GM21367 (cell line): ENCODE measurements around the gene NRG3.
"Not testable (repeated sequence)": the region's sequence is repeated elsewhere in the genome, so short reads cannot be mapped to it uniquely, and the experiment has no call there.

Experiments
- ATAC-seq: cut with Tn5 transposase; IDR thresholded peaks from one replicate; pipeline ENCODE4 v1.9.1; 2021; ENCODE audit not compliant: unreplicated experiment

The NRG3 gene

DNA sequence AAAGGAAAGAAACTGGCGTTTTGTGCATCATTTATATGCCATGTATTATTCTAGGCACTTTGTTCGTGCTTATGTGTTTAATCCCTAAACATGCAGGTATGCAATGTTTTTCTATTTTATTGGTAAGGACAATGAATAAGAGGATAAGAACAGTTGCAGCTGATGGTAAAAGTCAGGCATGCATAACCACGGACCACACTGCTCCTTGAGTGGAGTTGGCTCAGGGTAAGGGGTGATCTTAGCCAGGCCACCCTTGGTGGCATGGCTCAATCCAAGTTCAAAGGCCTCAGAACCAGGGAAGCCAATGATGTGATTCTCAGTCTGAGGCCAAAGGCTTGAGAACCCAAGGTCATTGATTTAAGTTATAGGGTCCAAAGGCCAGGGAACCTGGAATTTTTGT is 1068.1 kb downstream of the NRG3 start:
- ATAC-seq, result no peak

DNA sequence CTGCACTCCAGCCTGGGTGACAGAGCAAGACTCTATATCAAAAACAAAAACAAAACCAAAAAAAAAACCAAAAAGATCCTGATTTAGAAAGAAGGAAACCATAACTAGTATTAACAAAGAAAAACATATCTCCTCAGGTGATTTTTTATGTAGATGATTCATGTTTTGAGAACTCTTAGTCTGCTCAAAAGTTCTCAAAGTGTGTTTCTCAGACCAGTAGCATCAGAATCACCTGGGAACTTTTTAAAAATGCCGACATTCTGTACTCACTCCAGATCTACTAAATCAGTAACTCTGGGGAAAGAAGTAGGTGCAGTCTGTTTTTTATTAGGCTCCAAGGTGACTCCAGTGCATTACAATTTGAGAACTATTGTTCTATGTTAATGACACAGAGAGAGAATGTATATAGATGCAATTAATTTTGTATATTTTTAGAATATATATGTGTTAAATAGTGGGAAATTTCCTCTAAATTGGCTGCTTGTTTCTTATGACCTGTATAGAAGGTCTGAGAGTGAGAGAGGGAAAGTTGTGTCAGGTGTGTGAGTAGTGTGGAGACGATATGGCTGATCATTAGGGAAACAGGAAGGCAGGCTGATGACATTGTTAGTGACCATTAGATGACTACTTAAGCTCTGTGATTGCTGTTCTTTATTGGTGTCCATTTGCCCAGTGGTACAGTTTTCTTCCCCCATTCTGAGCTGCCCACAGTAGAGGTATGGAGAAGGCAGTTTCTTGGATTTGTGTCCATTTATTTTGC is 1075.0 kb downstream of the NRG3 start:
- no peak for ATAC-seq

DNA sequence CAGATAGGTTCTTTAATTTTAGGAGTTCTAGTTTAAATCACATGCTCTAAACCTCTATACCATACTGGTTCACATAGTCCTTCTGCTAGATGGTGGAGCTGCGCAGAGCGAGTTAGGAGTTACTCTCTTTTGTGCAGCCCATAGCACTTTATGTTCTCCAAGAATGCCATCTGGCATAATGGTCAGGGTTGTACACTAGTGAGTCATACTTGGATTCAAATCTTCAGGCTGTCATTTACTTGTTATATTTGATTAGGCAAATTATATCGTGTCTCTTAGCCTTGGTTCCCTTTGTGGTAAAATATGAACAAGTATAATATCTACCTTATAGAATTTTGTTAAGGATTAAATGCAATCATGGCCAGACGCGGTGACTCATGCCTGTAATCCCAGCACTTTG is 1078.3 kb downstream of the NRG3 start:
- ATAC-seq, result no peak

DNA sequence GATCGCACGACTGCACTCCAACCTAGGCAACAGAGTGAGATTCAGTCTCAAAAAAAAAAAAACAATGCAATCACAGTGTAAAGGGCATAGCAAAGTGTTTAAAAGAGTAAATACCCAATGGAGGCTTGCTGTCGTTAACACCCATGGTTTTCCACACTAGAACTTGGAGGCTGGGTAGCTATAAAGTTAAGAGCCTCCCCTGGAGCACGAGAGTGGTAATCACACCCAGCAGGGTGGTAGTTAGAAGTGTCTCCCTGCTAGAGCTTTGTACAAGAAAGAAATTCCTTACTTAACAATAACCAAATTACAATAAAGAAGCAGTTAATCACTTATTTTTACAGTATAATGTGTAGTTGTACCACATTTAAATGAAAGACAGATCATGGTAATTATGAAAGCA is 1078.9 kb downstream of the NRG3 start:
- no peak for ATAC-seq

DNA sequence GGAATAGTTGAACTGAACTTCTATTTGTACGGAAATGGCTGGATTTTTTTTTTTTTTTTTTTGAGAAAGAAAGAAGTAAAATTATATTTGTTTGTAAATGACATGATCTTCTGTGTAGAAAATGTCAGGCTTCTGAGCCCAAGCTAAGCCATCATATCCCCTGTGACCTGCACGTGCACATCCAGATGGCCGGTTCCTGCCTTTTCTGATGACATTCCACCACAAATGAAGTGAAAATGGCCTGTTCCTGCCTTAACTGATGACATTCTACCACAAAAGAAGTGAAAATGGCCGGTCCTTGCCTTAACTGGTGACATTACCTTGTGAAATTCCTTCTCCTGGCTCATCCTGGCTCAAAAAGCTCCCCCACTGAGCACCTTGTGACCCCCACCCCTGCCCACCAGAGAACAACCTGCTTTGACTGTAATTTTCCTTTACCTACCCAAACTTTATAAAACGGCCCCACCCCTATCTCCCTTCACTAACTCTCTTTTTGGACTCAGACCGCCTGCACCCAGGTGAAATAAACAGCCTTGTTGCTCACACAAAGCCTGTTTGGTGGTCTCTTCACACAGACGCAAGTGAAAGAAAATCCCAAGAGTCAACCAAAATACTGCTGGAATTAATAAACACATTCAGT is 1085.5 kb downstream of the NRG3 start:
- ATAC-seq, result not testable (repeated sequence)

DNA sequence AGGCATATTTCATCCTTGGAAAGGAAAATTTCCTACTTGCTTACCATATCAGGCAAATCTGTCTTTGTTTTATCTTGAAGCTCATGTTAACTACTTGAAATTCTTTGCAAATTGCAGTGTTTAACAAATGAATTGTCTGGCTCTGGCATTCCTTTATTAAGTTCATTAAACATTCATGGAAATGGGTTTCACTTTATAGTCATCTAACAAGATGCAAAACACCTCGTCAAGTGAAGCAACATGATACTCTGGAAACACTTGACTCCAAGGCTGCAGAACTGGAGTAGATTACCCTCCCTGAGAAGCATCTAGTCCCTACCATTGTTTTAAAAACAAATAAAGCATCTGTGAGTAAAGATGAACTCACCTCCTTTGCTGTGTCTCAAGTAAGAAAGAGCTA is 1086.9 kb downstream of the NRG3 start:
- ATAC-seq, result no peak

DNA sequence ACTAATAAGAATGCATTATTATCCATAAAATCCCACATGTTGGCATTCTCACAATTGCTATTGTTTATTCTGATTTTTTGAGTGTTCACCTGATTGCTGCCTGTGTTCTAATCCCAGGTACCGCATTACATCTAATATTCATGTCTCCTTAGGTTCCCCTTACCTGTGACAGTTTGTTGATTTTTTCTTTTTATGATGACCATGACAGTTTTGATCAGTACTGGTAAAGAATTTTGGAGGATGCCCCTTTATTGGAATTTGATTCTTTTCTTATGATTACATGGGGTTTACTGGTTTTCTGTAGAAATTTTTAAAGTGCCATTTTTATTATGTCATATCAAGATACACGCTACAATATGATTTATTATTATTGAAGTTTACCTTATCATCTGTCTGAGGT is 1091.1 kb downstream of the NRG3 start:
- no peak for ATAC-seq

DNA sequence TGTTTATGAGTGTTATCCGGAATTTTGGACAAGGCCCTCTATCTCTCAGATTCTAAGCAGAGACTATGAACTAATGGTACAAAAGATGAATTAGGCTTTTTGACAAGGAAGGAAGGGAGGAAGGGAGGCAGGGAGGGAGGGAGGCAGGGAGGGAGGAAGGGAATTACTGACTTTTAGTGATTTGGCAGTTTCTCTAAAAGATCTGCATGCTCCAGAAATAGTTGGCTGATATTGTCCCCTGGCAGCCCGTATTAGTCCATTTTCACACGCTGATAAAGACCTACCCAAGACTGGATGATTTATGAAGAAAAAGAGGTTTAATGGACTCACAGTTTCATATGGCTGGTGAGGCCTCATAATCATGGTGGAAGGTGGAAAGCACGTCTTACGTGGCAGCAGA is 1093.5 kb downstream of the NRG3 start:
- ATAC-seq, result no peak

DNA sequence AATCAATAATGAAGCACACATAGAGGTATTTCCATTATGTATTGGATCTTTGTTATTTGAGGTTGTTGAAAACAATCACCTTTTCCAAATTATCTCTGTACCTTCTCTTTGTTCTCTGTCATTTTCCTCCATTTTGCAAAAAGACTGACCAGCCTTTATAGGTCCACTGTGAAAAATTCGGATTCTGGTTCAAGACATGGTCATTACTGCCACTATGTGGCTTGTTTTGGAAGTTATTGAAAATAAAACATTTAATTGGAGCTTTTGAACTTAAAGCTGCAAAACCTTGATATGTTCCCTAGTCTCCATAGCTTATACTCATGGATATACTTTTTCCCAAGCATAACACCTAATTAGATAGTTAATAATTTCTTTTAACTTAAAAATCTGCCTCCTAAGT is 1094.4 kb downstream of the NRG3 start:
- ATAC-seq, result no peak

DNA sequence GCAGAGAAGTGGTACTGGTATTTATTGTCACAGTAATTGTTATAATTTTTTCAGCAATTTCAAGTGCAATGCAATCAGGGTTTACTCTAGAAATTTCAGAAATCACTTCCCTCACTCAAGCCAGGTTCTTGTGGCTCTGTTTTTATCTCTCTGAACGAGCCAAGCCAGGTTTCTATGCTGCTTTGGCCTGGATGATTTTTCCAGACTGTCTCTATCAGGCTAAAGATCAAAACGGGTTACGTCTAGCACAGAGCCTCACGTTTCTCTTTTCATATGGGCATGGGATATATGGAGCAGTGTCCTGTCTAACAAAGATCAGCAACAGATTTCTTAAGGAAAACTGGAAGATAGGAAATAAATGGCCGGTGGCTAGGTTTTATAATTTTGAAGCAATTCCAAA is 1105.3 kb downstream of the NRG3 start:
- no peak for ATAC-seq

DNA sequence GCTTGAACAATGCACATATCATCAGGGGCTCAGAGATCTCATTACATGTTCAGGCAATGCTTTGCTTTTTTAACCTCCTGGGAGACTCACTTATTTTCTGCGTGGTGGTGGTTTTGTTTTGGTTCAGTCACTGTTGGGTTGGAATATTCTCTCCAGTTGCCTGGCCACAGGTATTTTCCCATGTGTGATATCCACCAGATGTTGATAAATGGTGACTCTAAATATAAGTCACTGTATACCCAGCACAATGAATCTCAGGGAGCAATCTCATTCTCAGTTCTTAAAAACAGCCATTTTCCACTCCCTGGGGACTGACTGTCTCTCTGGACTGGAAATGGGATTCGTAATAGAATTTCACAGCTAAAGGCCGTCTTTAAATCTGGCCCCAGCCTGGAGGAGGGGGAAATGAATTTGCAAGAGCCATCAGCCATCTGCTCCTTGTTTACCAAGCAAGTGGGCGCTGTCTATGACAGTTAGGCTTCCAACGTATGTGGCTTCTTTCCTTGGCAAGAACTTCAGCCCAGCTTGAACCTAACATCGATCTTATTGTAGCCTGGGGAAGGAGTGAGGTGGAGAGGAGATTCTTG is 1106.2 kb downstream of the NRG3 start:
- no peak for ATAC-seq

DNA sequence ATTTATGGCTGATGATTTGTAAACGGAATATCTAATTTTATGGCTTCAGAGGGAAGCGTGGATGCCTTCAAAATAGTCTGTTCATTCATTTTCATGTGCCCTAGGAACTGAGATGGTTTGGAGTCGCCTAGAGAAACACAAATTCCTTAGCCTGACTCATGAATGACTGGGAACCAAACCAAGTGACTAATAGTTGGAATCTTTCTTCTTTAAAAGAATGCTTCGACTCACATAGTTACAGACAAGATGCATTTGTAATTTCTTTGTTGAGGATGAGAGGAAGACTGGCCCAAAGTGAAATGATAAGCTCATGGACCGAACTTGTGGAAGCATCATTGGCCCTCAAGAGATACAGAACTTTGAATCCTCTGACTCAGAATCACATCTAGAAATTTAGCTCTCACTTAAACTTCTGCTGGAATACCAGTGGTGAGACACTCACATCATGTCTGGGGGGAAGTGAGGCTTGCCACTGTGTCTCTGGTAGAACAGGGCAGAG is 1107.2 kb downstream of the NRG3 start:
- ATAC-seq, result no peak

DNA sequence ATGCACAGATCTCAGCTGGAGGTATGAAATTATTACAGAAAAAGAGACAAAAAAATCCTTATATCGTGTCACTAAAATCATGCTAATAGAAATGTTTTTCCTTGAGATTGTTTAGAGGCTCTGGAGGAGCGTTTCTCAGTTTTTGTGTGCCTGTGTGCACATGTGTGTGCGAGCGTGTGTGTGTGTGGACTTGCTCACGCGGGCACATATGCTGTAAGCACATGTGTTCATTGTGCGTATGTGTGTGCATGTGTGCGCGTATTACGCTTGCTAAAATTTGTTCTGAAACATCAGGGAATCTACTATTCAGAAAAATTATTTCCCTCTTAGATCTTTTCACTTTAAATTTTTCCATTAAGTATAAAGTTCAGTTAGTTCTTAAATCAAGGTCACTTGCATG is 1111.2 kb downstream of the NRG3 start:
- ATAC-seq, result no peak

DNA sequence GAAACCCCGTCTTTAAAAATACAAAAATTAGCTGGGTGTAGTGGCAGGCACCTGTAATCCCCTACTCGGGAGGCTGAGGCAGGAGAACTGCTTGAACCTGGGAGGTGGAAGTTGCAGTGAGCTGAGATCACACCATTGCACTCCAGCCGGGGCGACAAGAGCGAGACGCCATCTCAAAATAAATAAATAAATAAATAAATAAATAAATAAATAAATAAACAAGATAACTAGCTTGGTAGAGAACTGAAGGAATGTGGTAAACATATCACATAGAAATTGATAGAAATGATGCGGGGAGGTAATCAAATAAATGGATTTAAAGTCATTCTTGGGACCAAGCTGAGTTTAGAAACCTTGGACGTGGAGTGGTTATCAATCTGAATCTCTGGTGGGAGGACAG is 1131.5 kb downstream of the NRG3 start:
- ATAC-seq, result not testable (repeated sequence)

DNA sequence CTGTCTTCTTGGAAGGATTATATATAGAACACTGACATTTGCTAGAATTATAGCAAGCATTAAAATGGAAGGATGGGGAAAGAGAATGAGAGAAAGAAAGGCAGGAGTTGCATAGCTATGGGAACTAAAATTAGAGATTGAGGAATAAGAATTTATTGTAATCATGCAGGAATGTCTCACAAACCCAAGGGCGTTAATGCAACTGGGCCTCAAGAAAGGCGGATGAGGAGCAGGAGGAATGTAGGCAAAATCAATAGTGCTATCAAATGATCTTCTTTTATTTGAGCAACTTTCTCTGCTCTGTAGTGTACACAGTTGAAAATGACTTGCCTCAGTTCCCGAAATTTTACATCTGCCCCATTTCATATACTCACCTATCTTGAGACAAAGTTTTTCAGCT is 1132.5 kb downstream of the NRG3 start:
- ATAC-seq, result no peak

DNA sequence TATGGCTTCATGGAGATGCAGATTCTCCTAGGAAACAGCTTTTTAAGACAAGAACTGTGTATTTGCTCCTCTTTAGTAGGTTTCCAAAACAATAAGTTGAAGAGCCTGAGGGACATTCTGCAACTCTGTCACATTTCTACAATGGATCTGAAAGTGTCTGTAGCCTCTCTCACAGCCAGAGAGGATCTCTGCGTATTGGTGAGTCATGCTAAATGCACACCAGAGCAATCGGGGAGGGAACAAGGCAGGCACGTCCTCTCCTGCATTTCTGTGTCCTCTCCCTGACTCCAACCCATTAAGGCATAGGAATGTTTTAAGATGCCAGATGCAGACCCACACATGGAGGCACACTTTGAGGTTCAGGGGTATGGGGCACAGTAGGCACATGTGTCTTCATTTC is 1137.9 kb downstream of the NRG3 start:
- no peak for ATAC-seq

DNA sequence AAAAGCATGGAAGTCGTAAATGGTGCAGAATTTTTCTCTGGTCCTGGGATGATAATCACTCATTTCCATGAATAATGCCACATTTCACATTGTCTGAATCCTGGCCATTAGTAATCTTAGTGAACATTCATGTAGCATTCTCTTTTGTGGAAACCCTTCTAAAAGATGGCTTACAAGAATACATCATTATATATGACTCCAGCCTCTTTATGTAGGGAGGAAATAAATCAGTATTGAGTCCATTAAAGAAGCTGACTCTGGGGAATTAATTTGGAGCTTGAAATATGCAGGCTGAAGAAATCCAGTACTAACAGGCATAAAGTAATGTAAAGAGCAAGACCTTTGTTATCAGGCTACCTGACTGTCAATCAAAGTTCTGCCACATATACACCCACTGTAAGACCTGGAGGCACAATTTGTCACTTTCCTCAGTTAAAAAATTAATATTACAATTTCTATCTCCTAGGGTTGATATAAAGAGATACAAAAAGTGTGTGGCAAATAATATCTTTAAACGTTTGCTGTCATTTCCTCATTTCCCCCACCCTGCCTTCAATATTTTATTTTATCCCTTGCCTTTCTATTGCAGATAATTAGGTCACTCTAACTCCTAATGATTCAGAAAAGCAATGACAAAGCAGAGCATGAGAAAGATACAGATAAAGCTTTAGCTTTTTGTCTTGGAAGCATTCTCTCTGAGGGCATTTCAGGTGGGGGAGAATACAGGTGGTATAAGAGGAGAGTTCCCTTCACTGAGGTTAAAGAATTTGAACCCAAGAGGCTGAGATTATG is 1142.3 kb downstream of the NRG3 start:
- no peak for ATAC-seq

DNA sequence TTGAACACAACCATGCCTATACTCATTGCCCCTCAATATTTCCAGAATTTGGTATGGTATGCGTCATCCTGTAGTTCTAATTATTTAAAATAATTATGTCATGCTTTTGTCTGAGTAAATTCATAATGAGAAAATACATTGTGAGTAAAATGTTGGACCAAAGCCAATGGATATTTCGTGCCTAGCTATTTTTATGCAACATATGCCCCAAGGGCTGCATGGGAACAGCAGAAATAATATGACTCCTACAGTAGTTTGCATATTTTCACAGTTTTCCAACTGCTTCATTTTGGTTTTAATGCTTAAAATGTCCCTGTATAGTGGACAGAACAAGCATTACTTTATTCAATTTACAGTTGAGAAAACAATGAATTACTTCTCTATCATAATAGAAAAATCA is 1148.7 kb downstream of the NRG3 start:
- no peak for ATAC-seq
